Right lobe of liver (tissue), 6 donors: ENCODE data around the gene INPP5A. TPM values are rescaled to one million over a fixed set of nuclear protein-coding genes. Genes with fewer than 3 reads are reported as not detected.

ENCODE experiments used
- ATAC-seq, 4 donors: fragments of 200-7000 bp; cut with Tn5 transposase; one replicate each; pipeline ENCODE4 v1.9.1; 2020; ENCODE audit warnings: mild to moderate bottlenecking in 4 of 4, moderate library complexity in 4 of 4
- DNase-seq, 3 donors: peaks; one replicate each; pipeline ENCODE4 v3.0.0-alpha.2; 2020
- H3K27ac ChIP-seq, 3 donors: fragments of 200-600 bp; one replicate each; pipeline ENCODE4 v1.8.0; 2022
- H3K27me3 ChIP-seq, 2 donors: fragments of 200-600 bp; one replicate each; pipeline ENCODE4 v1.8.0; 2022
- H3K36me3 ChIP-seq, 4 donors: fragments of 200-600 bp; sonication (generic) in 1 of 4; one replicate each; pipeline versions ENCODE4 v1.5.1 to v1.8.0; 2017 to 2022; ENCODE audit warnings: control low read depth in 1 of 4
- H3K4me1 ChIP-seq, 4 donors: fragments of 200-600 bp; sonication (generic) in 1 of 4; one replicate each; pipeline versions ENCODE4 v1.5.1 to v1.8.0; 2017 to 2022; ENCODE audit warnings: control low read depth in 1 of 4
- H3K4me3 ChIP-seq, 3 donors: fragments of 200-600 bp; one replicate each; pipeline ENCODE4 v1.8.0; 2022
- H3K9me3 ChIP-seq, 4 donors: fragments of 200-600 bp; sonication (generic) in 1 of 4; one replicate each; pipeline versions ENCODE4 v1.5.1 to v1.8.0; 2017 to 2022; ENCODE audit warnings: control low read depth in 1 of 4
- CTCF ChIP-seq, 4 donors: fragments of 200-600 bp in 3 of 4; fragments of 450-650 bp in 1 of 4; IDR thresholded peaks; one replicate each; pipeline versions ENCODE4 v1.5.1 to v1.8.0; 2016 to 2022; ENCODE audit warnings: antibody characterized with exemption in 4 of 4, mild to moderate bottlenecking in 2 of 4
- POLR2A ChIP-seq: fragments of 450-650 bp; IDR thresholded peaks from one replicate; pipeline ENCODE4 v1.6.1; 2017; ENCODE audit warnings: antibody characterized with exemption, mild to moderate bottlenecking
- WGBS: methylation state at CpG from one replicate; pipeline ENCODE4 v1.1.6; 2018; ENCODE audit warnings: low coverage, low lambda C conversion rate; ENCODE audit not compliant: insufficient coverage; ENCODE audit errors: missing lambda C conversion rate; 5-methylcytosine and 5-hydroxymethylcytosine counted together
- intact Hi-C, 2 donors: fragments of 100-400 bp; cut with DNase I; formaldehyde crosslinking; loops; one replicate each; pipeline versions ENCODE4 v1.11.2 to v1.14.1; 2022
- total RNA-seq, 6 experiments: library from RNA; depleted of rRNA in 2 of 6; stranded (reverse); fragments of >200 nt in 2 of 6; fragmentation: NEBNext Ultra II Directional in 3 of 6; extraction: Animal tissue kit (Norgen Biotek cat#: 25700) in 3 of 6; gene quantifications; one replicate each; pipeline versions ENCODE4 v1.1.0 to v1.2.4, GENCODE V29; 2016 to 2023
- donor health status: DM: no; HTN: yes; CAD: no.
- donor health status: DM: no; HTN: no; CAD: no.
- donor health status: DM: no; HTN: no; CAD: no.
- donor health status: DM: no; HTN: yes; CAD: no.
- donor health status: DM: no; HTN: yes; CAD: no.

INPP5A gene
- total RNA-seq, 6 experiments from 2014 or later: 12.5 to 24.6 (median 16.9) TPM

GRCh38 chr10:132599732-132600131, 62.1 kb downstream of the INPP5A start:
- DNase-seq (no peak), ATAC-seq (no peak)
- Histone ChIP-seq H3K27me3 (no peaks in the 10 kb centered on the region), H3K27ac (no peak overlapping the region), H3K36me3 (no peaks in the 10 kb centered on the region), H3K4me3 (no peak overlapping the region), H3K9me3 (no peaks in the 10 kb centered on the region), H3K4me1 (peaks cover 0 to 4% (median 0%) of the 10 kb centered on the region in 4 donors)
- intact Hi-C loops: no loop called here
- 100% methylated on average over 3 of the region's 3 CpGs for WGBS
- TF ChIP-seq POLR2A (no peak), CTCF (IDR thresholded peaks at IDR 0.05) (no peak)

DNA sequence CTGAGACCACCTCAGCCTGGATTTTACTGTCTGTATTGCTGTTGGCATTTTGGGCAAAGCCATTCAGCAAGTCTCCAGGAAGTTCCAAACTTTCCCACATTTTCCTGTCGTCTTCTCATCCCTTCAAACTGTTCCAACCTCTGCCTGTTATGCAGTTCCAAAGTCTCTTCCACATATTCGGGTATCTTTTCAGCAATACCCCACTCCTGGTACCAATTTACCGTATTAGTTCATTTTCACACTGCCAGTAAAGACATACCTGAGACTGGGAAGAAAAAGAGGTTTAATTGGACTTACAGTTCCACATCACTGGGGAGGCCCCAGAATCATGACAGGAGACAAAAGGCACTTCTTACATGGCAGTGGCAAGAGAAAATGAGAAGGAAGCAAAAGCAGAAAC, 62.8 kb downstream of the INPP5A start:
- DNase-seq (no peak), ATAC-seq (no peak)
- H3K27ac ChIP-seq: no peak overlapping the region
- TF ChIP-seq CTCF (IDR thresholded peaks at IDR 0.05) (no peak), POLR2A (no peak)
- H3K9me3 ChIP-seq: no peaks in the 10 kb centered on the region
- no peaks in the 10 kb centered on the region for H3K36me3 ChIP-seq
- H3K4me3 ChIP-seq: no peak overlapping the region
- H3K4me1 ChIP-seq: peaks cover 0 to 4% (median 0%) of the 10 kb centered on the region in 4 donors
- 94% methylated on average over 3 of the region's 3 CpGs for WGBS
- no peaks in the 10 kb centered on the region for H3K27me3 ChIP-seq
- intact Hi-C loops: no loop called here

GRCh38 chr10:132601567-132601966, 64.0 kb downstream of the INPP5A start:
- Histone ChIP-seq H3K4me3 (no peak overlapping the region), H3K36me3 (no peaks in the 10 kb centered on the region), H3K27me3 (no peaks in the 10 kb centered on the region), H3K4me1 (peaks cover 0 to 4% (median 0%) of the 10 kb centered on the region in 4 donors), H3K9me3 (no peaks in the 10 kb centered on the region), H3K27ac (no peak overlapping the region)
- no peak for DNase-seq
- 92% methylated on average over 1 of the region's 1 CpG for WGBS
- intact Hi-C loops: no loop called here
- no peak for ATAC-seq
- TF ChIP-seq CTCF (IDR thresholded peaks at IDR 0.05) (no peak), POLR2A (no peak)

DNA sequence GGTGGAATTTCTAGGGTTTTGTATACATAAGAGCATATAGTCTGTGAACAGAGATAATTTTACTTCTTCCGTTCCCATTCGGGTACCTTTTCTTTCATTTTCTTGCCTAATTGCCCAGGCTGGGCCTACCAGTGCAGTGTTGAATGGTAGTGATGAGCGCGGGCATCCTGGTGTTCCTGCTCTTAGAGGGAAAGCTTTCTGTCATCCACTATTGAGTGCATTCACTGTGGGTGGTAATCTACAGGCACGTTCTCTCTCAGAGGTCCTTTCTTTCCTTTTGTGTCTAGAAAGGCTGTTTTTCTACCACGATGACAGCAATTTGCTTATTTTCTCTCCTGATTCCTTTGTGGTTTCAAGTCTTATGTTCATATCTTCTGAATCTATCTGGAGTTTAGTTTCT, 65.0 kb downstream of the INPP5A start:
- intact Hi-C loops: no loop called here
- WGBS: 91% methylated on average over 6 of the region's 6 CpGs
- no peak for DNase-seq
- ATAC-seq: no peak
- H3K9me3 ChIP-seq: no peaks in the 10 kb centered on the region
- no peaks in the 10 kb centered on the region for H3K36me3 ChIP-seq
- no peak overlapping the region for H3K4me3 ChIP-seq
- H3K27ac ChIP-seq: no peak overlapping the region
- TF ChIP-seq POLR2A (no peak), CTCF (IDR thresholded peaks at IDR 0.05) (no peak)
- no peaks in the 10 kb centered on the region for H3K27me3 ChIP-seq
- peaks cover 0 to 4% (median 0%) of the 10 kb centered on the region in 4 donors for H3K4me1 ChIP-seq
